HG02678 (cell line): Measurements from ENCODE around the gene RPN2.
"Not testable (repeated sequence)": the region's sequence is repeated elsewhere in the genome, so short reads cannot be mapped to it uniquely, and the experiment has no call there.

Experiments used
- ATAC-seq: cut with Tn5 transposase; IDR thresholded peaks from one replicate; pipeline ENCODE4 v1.9.1; 2021; ENCODE audit warnings: mild to moderate bottlenecking, moderate library complexity; ENCODE audit not compliant: unreplicated experiment

RPN2 gene

GRCh38 chr20:37178839-37179682 is at the start of gene RPN2, which contains the start of gene MROH8:
RPN2 (plus strand) TSS chr20:37179330; CDS start chr20:37179357, 27 bp downstream.
MROH8 (minus strand) TSS chr20:37179548.
- ATAC-seq = peak; percentile 94

GRCh38 chr20:37131486-37131885 is 47.6 kb upstream of the RPN2 start:
- ATAC-seq = no peak

- ATAC-seq = no peak
Observed at GRCh38 chr20:37133952-37134351, 45.2 kb upstream of the RPN2 start.

GRCh38 chr20:37137547-37137946 is 41.6 kb upstream of the RPN2 start:
- ATAC-seq = no peak

GRCh38 chr20:37142708-37143107 is 36.4 kb upstream of the RPN2 start:
- no peak for ATAC-seq

GRCh38 chr20:37144856-37145404 is 34.2 kb upstream of the RPN2 start:
- no peak for ATAC-seq

GRCh38 chr20:37147250-37147649 is 31.9 kb upstream of the RPN2 start:
- ATAC-seq = no peak

- ATAC-seq = not testable (repeated sequence)
Observed at GRCh38 chr20:37150864-37151263, 28.3 kb upstream of the RPN2 start.

- ATAC-seq = no peak
Observed at GRCh38 chr20:37151529-37151928, 27.6 kb upstream of the RPN2 start.

GRCh38 chr20:37152284-37152683 is 26.8 kb upstream of the RPN2 start:
- ATAC-seq = no peak

GRCh38 chr20:37154684-37155298 is 24.3 kb upstream of the RPN2 start:
- no peak for ATAC-seq

GRCh38 chr20:37155987-37156386 is 23.1 kb upstream of the RPN2 start:
- ATAC-seq = no peak

- ATAC-seq = no peak
Observed at GRCh38 chr20:37158248-37158647, 20.9 kb upstream of the RPN2 start.

- ATAC-seq = no peak
Observed at GRCh38 chr20:37160683-37161082, 18.4 kb upstream of the RPN2 start.

GRCh38 chr20:37161830-37162549 is 17.1 kb upstream of the RPN2 start:
- no peak for ATAC-seq

- no peak for ATAC-seq
Observed at GRCh38 chr20:37162646-37163045, 16.5 kb upstream of the RPN2 start.

GRCh38 chr20:37163832-37164554 is 15.1 kb upstream of the RPN2 start:
- ATAC-seq = no peak

- ATAC-seq = no peak
Observed at GRCh38 chr20:37165031-37165430, 14.1 kb upstream of the RPN2 start.

GRCh38 chr20:37166867-37167266 is 12.3 kb upstream of the RPN2 start:
- ATAC-seq = no peak

- ATAC-seq = no peak
Observed at GRCh38 chr20:37172836-37173235, 6.3 kb upstream of the RPN2 start.
